HepG2 (cell line): ENCODE measurements around the gene ELL. TPM values are rescaled to one million over a fixed set of nuclear protein-coding genes. Genes with fewer than 3 reads are reported as not detected.

Source experiments
- AKNA ChIP-seq: sonication (generic); formaldehyde crosslinking; IDR thresholded peaks from 2 replicates; pipeline ENCODE4 v1.4.0; 2020; ENCODE audit warnings: missing genetic modification reagents, borderline replicate concordance
- CEBPB ChIP-seq: IDR thresholded peaks from 2 replicates; pipeline ENCODE4 v1.6.1; 2011; ENCODE audit warnings: low read depth, low read length, improper control_type of control experiment, borderline replicate concordance
- DPF2 ChIP-seq: sonication (generic); formaldehyde crosslinking; IDR thresholded peaks from 2 replicates; pipeline ENCODE4 v1.4.0; 2020; ENCODE audit warnings: mild to moderate bottlenecking, low read depth, missing genetic modification reagents, borderline replicate concordance
- FOSL2 ChIP-seq: sonication (generic); formaldehyde crosslinking; IDR thresholded peaks from 2 replicates; pipeline ENCODE4 v1.4.0; 2020; ENCODE audit warnings: missing genetic modification reagents
- PBX2 ChIP-seq: IDR thresholded peaks from 2 replicates; pipeline ENCODE4 v1.6.1; 2016; ENCODE audit warnings: control low read depth
- PHF8 ChIP-seq: sonication (generic); formaldehyde crosslinking; IDR thresholded peaks from 2 replicates; pipeline ENCODE4 v1.5.0; 2020; ENCODE audit warnings: missing genetic modification reagents
- RARA ChIP-seq: IDR thresholded peaks from 2 replicates; pipeline ENCODE4 v1.6.1; 2016; ENCODE audit warnings: missing genetic modification reagents, missing compliant biosample characterization
- RFXANK ChIP-seq: IDR thresholded peaks from 2 replicates; pipeline ENCODE4 v1.6.1; 2016
- ZNF253 ChIP-seq: sonication (generic); formaldehyde crosslinking; IDR thresholded peaks from 2 replicates; pipeline ENCODE4 v1.8.0; 2022; ENCODE audit warnings: mild to moderate bottlenecking, missing genetic modification reagents, borderline replicate concordance
- ZNF382 ChIP-seq: sonication (generic); formaldehyde crosslinking; IDR thresholded peaks from 2 replicates; pipeline ENCODE4 v1.5.0; 2020; ENCODE audit warnings: missing genetic modification reagents, mild to moderate bottlenecking, borderline replicate concordance
- ZNF451 ChIP-seq: sonication (generic); formaldehyde crosslinking; IDR thresholded peaks from 2 replicates; pipeline ENCODE4 v1.5.0; 2020; ENCODE audit warnings: mild to moderate bottlenecking, missing genetic modification reagents
- polyA plus RNA-seq, 8 experiments: library from polyadenylated mRNA; depleted of rRNA in 3 of 8; stranded (reverse) in 7 of 8; unstranded in 1 of 8; fragments of >200 nt; fragmentation: Illumina TruSeq in 4 of 8; extraction: Trizol in 4 of 8; gene quantifications; 2 replicates each; pipeline versions ENCODE4 v1.2.1 to v1.2.3, GENCODE V29; 2011 to 2016; ENCODE audit warnings: low read depth in 4 of 8, missing spikeins in 1 of 8, mixed read lengths in 1 of 8; ENCODE audit not compliant: insufficient read depth in 1 of 8
- total RNA-seq, 5 experiments: library from RNA; depleted of rRNA; stranded (reverse); fragments of >200 nt; fragmentation: Illumina TruSeq; extraction: Trizol; gene quantifications; 2 replicates each; pipeline ENCODE4 v1.2.3, GENCODE V29; 2016; ENCODE audit warnings: low read depth in 1 of 5
- TF ChIP-seq, protein P1 (sequence below): sonication (generic); formaldehyde crosslinking; IDR thresholded peaks from 2 replicates; pipeline ENCODE4 v1.9.0; 2021; ENCODE audit warnings: mild to moderate bottlenecking, missing genetic modification reagents
- TF ChIP-seq, protein P2 (sequence below): sonication (generic); formaldehyde crosslinking; IDR thresholded peaks from 2 replicates; pipeline ENCODE4 v1.5.1; 2020; ENCODE audit warnings: missing genetic modification reagents, mild to moderate bottlenecking, borderline replicate concordance

Gene ELL
- total and polyA plus RNA-seq, 2 of the 13 experiments (the other 11 are each of a cell fraction or from before 2014, with no cell fraction given) = 3.7 to 5.4 TPM

GRCh38 chr19:18557411-18558201 is 35.7 kb upstream of the ELL start, which contains the start of gene KXD1 (continued):
- no peak for TF ChIP-seq AKNA
- no peak for TF ChIP-seq ZNF382 (CRISPR knock-in tag)
- no peak for TF ChIP-seq ZNF451 (CRISPR knock-in tag)
- TF ChIP-seq CEBPB = no peak
- TF ChIP-seq FOSL2 = 0 out of 2 replicates have a peak, but pooled peaks have one; percentile 8
- TF ChIP-seq ZNF253 (CRISPR knock-in tag) = no peak
- TF ChIP-seq, protein P1, sequence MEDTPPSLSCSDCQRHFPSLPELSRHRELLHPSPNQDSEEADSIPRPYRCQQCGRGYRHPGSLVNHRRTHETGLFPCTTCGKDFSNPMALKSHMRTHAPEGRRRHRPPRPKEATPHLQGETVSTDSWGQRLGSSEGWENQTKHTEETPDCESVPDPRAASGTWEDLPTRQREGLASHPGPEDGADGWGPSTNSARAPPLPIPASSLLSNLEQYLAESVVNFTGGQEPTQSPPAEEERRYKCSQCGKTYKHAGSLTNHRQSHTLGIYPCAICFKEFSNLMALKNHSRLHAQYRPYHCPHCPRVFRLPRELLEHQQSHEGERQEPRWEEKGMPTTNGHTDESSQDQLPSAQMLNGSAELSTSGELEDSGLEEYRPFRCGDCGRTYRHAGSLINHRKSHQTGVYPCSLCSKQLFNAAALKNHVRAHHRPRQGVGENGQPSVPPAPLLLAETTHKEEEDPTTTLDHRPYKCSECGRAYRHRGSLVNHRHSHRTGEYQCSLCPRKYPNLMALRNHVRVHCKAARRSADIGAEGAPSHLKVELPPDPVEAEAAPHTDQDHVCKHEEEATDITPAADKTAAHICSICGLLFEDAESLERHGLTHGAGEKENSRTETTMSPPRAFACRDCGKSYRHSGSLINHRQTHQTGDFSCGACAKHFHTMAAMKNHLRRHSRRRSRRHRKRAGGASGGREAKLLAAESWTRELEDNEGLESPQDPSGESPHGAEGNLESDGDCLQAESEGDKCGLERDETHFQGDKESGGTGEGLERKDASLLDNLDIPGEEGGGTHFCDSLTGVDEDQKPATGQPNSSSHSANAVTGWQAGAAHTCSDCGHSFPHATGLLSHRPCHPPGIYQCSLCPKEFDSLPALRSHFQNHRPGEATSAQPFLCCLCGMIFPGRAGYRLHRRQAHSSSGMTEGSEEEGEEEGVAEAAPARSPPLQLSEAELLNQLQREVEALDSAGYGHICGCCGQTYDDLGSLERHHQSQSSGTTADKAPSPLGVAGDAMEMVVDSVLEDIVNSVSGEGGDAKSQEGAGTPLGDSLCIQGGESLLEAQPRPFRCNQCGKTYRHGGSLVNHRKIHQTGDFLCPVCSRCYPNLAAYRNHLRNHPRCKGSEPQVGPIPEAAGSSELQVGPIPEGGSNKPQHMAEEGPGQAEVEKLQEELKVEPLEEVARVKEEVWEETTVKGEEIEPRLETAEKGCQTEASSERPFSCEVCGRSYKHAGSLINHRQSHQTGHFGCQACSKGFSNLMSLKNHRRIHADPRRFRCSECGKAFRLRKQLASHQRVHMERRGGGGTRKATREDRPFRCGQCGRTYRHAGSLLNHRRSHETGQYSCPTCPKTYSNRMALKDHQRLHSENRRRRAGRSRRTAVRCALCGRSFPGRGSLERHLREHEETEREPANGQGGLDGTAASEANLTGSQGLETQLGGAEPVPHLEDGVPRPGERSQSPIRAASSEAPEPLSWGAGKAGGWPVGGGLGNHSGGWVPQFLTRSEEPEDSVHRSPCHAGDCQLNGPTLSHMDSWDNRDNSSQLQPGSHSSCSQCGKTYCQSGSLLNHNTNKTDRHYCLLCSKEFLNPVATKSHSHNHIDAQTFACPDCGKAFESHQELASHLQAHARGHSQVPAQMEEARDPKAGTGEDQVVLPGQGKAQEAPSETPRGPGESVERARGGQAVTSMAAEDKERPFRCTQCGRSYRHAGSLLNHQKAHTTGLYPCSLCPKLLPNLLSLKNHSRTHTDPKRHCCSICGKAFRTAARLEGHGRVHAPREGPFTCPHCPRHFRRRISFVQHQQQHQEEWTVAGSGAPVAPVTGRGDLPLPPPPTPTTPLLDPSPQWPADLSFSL (CRISPR knock-in tag) = no peak
- no peak for TF ChIP-seq PBX2 (CRISPR knock-in tag)
- no peak for TF ChIP-seq RARA (CRISPR knock-in tag)
- peak; percentile 48; the same call in 1 of the 2 replicates for TF ChIP-seq RFXANK (CRISPR knock-in tag)
- TF ChIP-seq, protein P2, sequence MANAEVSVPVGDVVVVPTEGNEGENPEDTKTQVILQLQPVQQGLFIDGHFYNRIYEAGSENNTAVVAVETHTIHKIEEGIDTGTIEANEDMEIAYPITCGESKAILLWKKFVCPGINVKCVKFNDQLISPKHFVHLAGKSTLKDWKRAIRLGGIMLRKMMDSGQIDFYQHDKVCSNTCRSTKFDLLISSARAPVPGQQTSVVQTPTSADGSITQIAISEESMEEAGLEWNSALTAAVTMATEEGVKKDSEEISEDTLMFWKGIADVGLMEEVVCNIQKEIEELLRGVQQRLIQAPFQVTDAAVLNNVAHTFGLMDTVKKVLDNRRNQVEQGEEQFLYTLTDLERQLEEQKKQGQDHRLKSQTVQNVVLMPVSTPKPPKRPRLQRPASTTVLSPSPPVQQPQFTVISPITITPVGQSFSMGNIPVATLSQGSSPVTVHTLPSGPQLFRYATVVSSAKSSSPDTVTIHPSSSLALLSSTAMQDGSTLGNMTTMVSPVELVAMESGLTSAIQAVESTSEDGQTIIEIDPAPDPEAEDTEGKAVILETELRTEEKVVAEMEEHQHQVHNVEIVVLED = peak; percentile 99
- peak; percentile 71; the same call in 1 of the 2 replicates for TF ChIP-seq PHF8 (CRISPR knock-in tag)
- no peak for TF ChIP-seq DPF2 (CRISPR knock-in tag)
